ENCODE data around the gene SORCS2. TPM values are rescaled to one million over a fixed set of nuclear protein-coding genes. Genes with fewer than 3 reads are reported as not detected.

SORCS2 gene
- total and polyA plus RNA-seq, 2 donors (not counting 1 experiment from before 2014, with no cell fraction given) = not detected

GRCh38 chr4:7785017-7785416, 592.7 kb downstream of the SORCS2 start:
- H2AFZ ChIP-seq (ENCODE audit: insufficient read depth, low read depth, low read length, poor library complexity, severe bottlenecking) = no peak overlapping the region
- CTCF ChIA-PET = no interaction called here
- H3K27ac ChIP-seq (ENCODE audit: low read length in 2 of 2) = no peak overlapping the region
- POLR2A ChIA-PET = no interaction called here
- H4K20me1 ChIP-seq (ENCODE audit: control insufficient read depth, insufficient read depth, low read length, poor library complexity, severe bottlenecking) = no peaks in the 10 kb centered on the region
- H3K27ac Mint-ChIP-seq = no peak overlapping the region
- H3K4me3 ChIP-seq (ENCODE audit: control extremely low read depth in 1 of 5, extremely low read depth in 1 of 5, insufficient read depth in 1 of 5, low read depth in 2 of 5, low read length in 4 of 5) = no peak overlapping the region
- H3K9me3 Mint-ChIP-seq (ENCODE audit: insufficient read depth) = no peaks in the 10 kb centered on the region
- ATAC-seq (ENCODE audit: low read depth) (no peak), DNase-seq (no peak)
- no peak overlapping the region for H3K9ac ChIP-seq (ENCODE audit: low read length)
- H3K27me3 Mint-ChIP-seq = peaks cover 14% of the 10 kb centered on the region
- no peak overlapping the region for H3K4me3 Mint-ChIP-seq
- H3K79me2 ChIP-seq (ENCODE audit: control insufficient read depth, insufficient read depth, low read length) = no peaks in the 10 kb centered on the region
- no peak overlapping the region for H3K4me2 ChIP-seq (replicated peaks; ENCODE audit: low read depth, low read length, poor library complexity, severe bottlenecking)
- TF ChIP-seq CTCF (IDR thresholded peaks at IDR 0.05) (no peak), EZH2 (IDR thresholded peaks at IDR 0.05; ENCODE audit: borderline replicate concordance, insufficient read depth, low read depth, low read length, poor library complexity, severe bottlenecking) (no peak)
- intact Hi-C loops (cut with micrococcal nuclease) = no loop called here
- H3K36me3 ChIP-seq (replicated peaks in 1 of 2; ENCODE audit: control extremely low read depth in 1 of 2, control insufficient read depth in 1 of 2, extremely low read depth in 1 of 2, insufficient read depth in 2 of 2, low read length in 1 of 2) = no peaks in the 10 kb centered on the region
- H3K4me1 Mint-ChIP-seq = no peaks in the 10 kb centered on the region
- H3K9me3 ChIP-seq (ENCODE audit: control extremely low read depth in 1 of 3, control insufficient read depth in 2 of 3, insufficient read depth in 1 of 3, low read length in 2 of 3) = no peaks in the 10 kb centered on the region
- 97% methylated on average over 6 of the region's 11 CpGs for WGBS (ENCODE audit: insufficient coverage)
- no peaks in the 10 kb centered on the region for H3K27me3 ChIP-seq (replicated peaks in 1 of 4; ENCODE audit: control extremely low read depth in 1 of 4, control insufficient read depth in 3 of 4, insufficient read depth in 4 of 4, low read length in 3 of 4)
- H3K4me1 ChIP-seq (ENCODE audit: control insufficient read depth in 2 of 2, insufficient read depth in 2 of 2, low read length in 2 of 2) = no peaks in the 10 kb centered on the region

DNA sequence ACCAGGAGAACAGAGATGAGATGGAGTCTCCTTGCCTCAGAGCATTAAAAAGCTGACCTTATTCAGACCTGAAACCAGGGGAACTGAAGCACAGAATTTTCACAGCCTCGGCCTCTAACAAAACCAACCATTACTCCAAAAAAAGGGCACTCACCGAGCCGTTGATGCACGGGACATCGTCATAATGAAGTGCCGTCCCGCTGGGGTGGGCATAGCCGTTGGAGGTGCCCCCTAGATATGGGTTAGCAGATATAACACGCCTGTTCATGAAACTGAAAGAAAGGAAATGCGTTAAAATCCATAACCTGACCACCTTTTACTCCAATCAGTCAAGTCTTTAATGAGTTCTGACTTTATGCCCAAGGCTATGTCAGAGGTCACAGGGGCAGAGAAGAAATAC, 593.7 kb downstream of the SORCS2 start:
- no peak for DNase-seq
- Histone ChIP-seq H3K79me2 (ENCODE audit: control insufficient read depth, insufficient read depth, low read length) (no peaks in the 10 kb centered on the region), H3K9ac (ENCODE audit: low read length) (no peak overlapping the region), H4K20me1 (ENCODE audit: control insufficient read depth, insufficient read depth, low read length, poor library complexity, severe bottlenecking) (no peaks in the 10 kb centered on the region), H3K36me3 (replicated peaks in 1 of 2; ENCODE audit: control extremely low read depth in 1 of 2, control insufficient read depth in 1 of 2, extremely low read depth in 1 of 2, insufficient read depth in 2 of 2, low read length in 1 of 2) (no peaks in the 10 kb centered on the region), H3K4me3 (ENCODE audit: control extremely low read depth in 1 of 5, extremely low read depth in 1 of 5, insufficient read depth in 1 of 5, low read depth in 2 of 5, low read length in 4 of 5) (no peak overlapping the region), H3K27me3 (replicated peaks in 1 of 4; ENCODE audit: control extremely low read depth in 1 of 4, control insufficient read depth in 3 of 4, insufficient read depth in 4 of 4, low read length in 3 of 4) (no peaks in the 10 kb centered on the region), H3K9me3 (ENCODE audit: control extremely low read depth in 1 of 3, control insufficient read depth in 2 of 3, insufficient read depth in 1 of 3, low read length in 2 of 3) (no peaks in the 10 kb centered on the region), H2AFZ (ENCODE audit: insufficient read depth, low read depth, low read length, poor library complexity, severe bottlenecking) (no peak overlapping the region), H3K27ac (ENCODE audit: low read length in 2 of 2) (no peak overlapping the region), H3K4me2 (replicated peaks; ENCODE audit: low read depth, low read length, poor library complexity, severe bottlenecking) (no peak overlapping the region), H3K4me1 (ENCODE audit: control insufficient read depth in 2 of 2, insufficient read depth in 2 of 2, low read length in 2 of 2) (no peaks in the 10 kb centered on the region)
- ChIA-PET POLR2A (no interaction called here), CTCF (no interaction called here)
- no peaks in the 10 kb centered on the region for H3K9me3 Mint-ChIP-seq (ENCODE audit: insufficient read depth)
- H3K4me3 Mint-ChIP-seq = no peak overlapping the region
- no peak for ATAC-seq (ENCODE audit: low read depth)
- no peaks in the 10 kb centered on the region for H3K4me1 Mint-ChIP-seq
- WGBS (ENCODE audit: insufficient coverage) = no CpG with 5 or more reads among the region's 10 CpGs
- intact Hi-C loops (cut with micrococcal nuclease) = no loop called here
- no peak overlapping the region for H3K27ac Mint-ChIP-seq
- TF ChIP-seq CTCF (IDR thresholded peaks at IDR 0.05) = no peak
- TF ChIP-seq EZH2 (IDR thresholded peaks at IDR 0.05; ENCODE audit: borderline replicate concordance, insufficient read depth, low read depth, low read length, poor library complexity, severe bottlenecking) = no peak
- peaks cover 17% of the 10 kb centered on the region for H3K27me3 Mint-ChIP-seq
